ENCODE data around the gene PTPRE. TPM values are rescaled to one million over a fixed set of nuclear protein-coding genes. Genes with fewer than 3 reads are reported as not detected.

Gene PTPRE
- total and polyA plus RNA-seq, 10 of the 15 experiments (the other 5 are each of a cell fraction or from before 2014, with no cell fraction given): 2.9 to 7.6 (median 5.8) TPM

- BruUV-seq (replicated peaks): no TSS peak
- DNase-seq (ENCODE audit: low read depth, low spot score) (no peak), ATAC-seq (no peak), FAIRE-seq (no peak)
- intact Hi-C loops (cut with micrococcal nuclease; ENCODE audit: unreplicated experiment) (no loop called here), in situ Hi-C loops (cut with MboI) (no loop called here)
- H3K4me1 ChIP-seq (ENCODE audit: control insufficient read depth, insufficient read depth, low read length): no peaks in the 10 kb centered on the region
- no peak overlapping the region for H3K4me3 ChIP-seq
- no peak overlapping the region for H3K4me2 ChIP-seq (ENCODE audit: control insufficient read depth, insufficient read depth)
- no peak for TF ChIP-seq YY1 (IDR thresholded peaks at IDR 0.05; ENCODE audit: low read depth, low read length)
- SMC1A ChIA-PET (ENCODE audit: uncharacterized antibody, unreplicated experiment): no interaction called here
- RAD21 ChIA-PET (ENCODE audit: unreplicated experiment): no interaction called here
- H2AFZ ChIP-seq (ENCODE audit: control insufficient read depth, low read depth, low read length): no peak overlapping the region
- WGBS (ENCODE audit: insufficient coverage, insufficient replicate concordance, low lambda C conversion rate, missing lambda C conversion rate): 0% methylated on average over 6 of the region's 6 CpGs
- POLR2A ChIA-PET: no interaction called here
- no peak overlapping the region for H3K9ac ChIP-seq (ENCODE audit: control insufficient read depth, insufficient read depth, low read length)
- H3K79me2 ChIP-seq (ENCODE audit: control insufficient read depth, insufficient read depth, low read length): no peaks in the 10 kb centered on the region
- CTCF ChIA-PET: interaction anchor here (0.7 kb wide), 1 partner anchor 57 kb away, joined by 3 read pairs; no protein-coding TSS in a partner anchor
- H3K36me3 ChIP-seq (ENCODE audit: control insufficient read depth in 2 of 2, insufficient read depth in 2 of 2, low read length in 1 of 2): no peaks in the 10 kb centered on the region
- H3K27me3 ChIP-seq (replicated peaks in 1 of 2; ENCODE audit: control insufficient read depth in 2 of 2, insufficient read depth in 2 of 2, low read length in 1 of 2): no peaks in the 10 kb centered on the region; a peak in 3 of 4 replicates
- no peaks in the 10 kb centered on the region for H4K20me1 ChIP-seq (ENCODE audit: control insufficient read depth, insufficient read depth)
- no peak overlapping the region for H3K27ac ChIP-seq (ENCODE audit: control insufficient read depth, insufficient read depth)
- no peaks in the 10 kb centered on the region for H3K9me3 ChIP-seq (replicated peaks; ENCODE audit: control insufficient read depth, insufficient read depth, low read length)
Observed at GRCh38 chr10:127940866-127941640, 34.1 kb downstream of the PTPRE start.

DNA sequence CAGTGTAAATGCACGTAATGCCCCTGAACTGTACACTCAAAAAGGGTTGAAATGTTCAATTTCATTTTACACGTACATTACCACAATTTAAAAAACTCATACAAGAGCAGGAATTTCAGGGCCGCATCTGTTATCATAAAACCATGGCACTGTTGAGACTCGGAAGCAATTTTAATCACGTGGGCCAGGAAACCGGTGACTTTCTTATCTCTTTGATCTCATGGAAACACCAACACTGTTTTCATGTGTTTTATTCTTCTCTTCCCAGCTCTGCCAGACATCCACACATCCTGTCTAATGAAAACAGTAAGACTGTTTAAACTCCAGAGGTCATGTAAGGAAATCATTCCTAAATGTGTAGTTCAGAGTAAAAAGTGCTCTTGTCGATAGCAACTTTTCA, 35.9 kb downstream of the PTPRE start:
- H3K4me1 ChIP-seq (ENCODE audit: control insufficient read depth, insufficient read depth, low read length): no peaks in the 10 kb centered on the region
- H3K27me3 ChIP-seq (replicated peaks in 1 of 2; ENCODE audit: control insufficient read depth in 2 of 2, insufficient read depth in 2 of 2, low read length in 1 of 2): no peaks in the 10 kb centered on the region; a peak in 3 of 4 replicates
- H3K4me2 ChIP-seq (ENCODE audit: control insufficient read depth, insufficient read depth): no peak overlapping the region
- H3K9ac ChIP-seq (ENCODE audit: control insufficient read depth, insufficient read depth, low read length): no peak overlapping the region
- no peaks in the 10 kb centered on the region for H3K36me3 ChIP-seq (ENCODE audit: control insufficient read depth in 2 of 2, insufficient read depth in 2 of 2, low read length in 1 of 2)
- H4K20me1 ChIP-seq (ENCODE audit: control insufficient read depth, insufficient read depth): no peaks in the 10 kb centered on the region
- in situ Hi-C loops (cut with MboI) (no loop called here), intact Hi-C loops (cut with micrococcal nuclease; ENCODE audit: unreplicated experiment) (no loop called here)
- H3K79me2 ChIP-seq (ENCODE audit: control insufficient read depth, insufficient read depth, low read length): no peaks in the 10 kb centered on the region
- H2AFZ ChIP-seq (ENCODE audit: control insufficient read depth, low read depth, low read length): no peak overlapping the region
- 9% methylated on average over 7 of the region's 7 CpGs for WGBS (ENCODE audit: insufficient coverage, insufficient replicate concordance, low lambda C conversion rate, missing lambda C conversion rate)
- ChIA-PET POLR2A (interaction anchor here (0.6 kb wide), 1 partner anchor 18 kb away, joined by 3 read pairs; no protein-coding TSS in a partner anchor), CTCF (interaction anchor here (1.1 kb wide), 1 partner anchor 126 kb away, joined by 4 read pairs; no protein-coding TSS in a partner anchor), SMC1A (ENCODE audit: uncharacterized antibody, unreplicated experiment) (no interaction called here), RAD21 (ENCODE audit: unreplicated experiment) (no interaction called here)
- DNase-seq (ENCODE audit: low read depth, low spot score) (no peak), ATAC-seq (no peak), FAIRE-seq (no peak)
- H3K27ac ChIP-seq (ENCODE audit: control insufficient read depth, insufficient read depth): no peak overlapping the region
- BruUV-seq (replicated peaks): no TSS peak
- H3K9me3 ChIP-seq (replicated peaks; ENCODE audit: control insufficient read depth, insufficient read depth, low read length): no peaks in the 10 kb centered on the region
- H3K4me3 ChIP-seq: no peak overlapping the region
- TF ChIP-seq BHLHE40 (IDR thresholded peaks at IDR 0.05; ENCODE audit: borderline replicate concordance in 1 of 2, low read depth in 2 of 2, low read length in 1 of 2) (no peak), CBX5 (IDR thresholded peaks at IDR 0.05; ENCODE audit: low read depth) (no peak), LARP7 (IDR thresholded peaks at IDR 0.05) (no peak), GATAD2B (conservative IDR thresholded peaks at IDR 0.05; ENCODE audit: low read depth) (no peak), SIX5 (IDR thresholded peaks at IDR 0.05; ENCODE audit: low read depth, low read length, severe bottlenecking) (no peak), MEF2B (IDR thresholded peaks at IDR 0.05; ENCODE audit: partially characterized antibody, poor library complexity, severe bottlenecking) (no peak), TCF3 (IDR thresholded peaks at IDR 0.05; ENCODE audit: borderline replicate concordance, insufficient read depth, low read depth, low read length) (no peak)
- TF ChIP-seq, protein P1, sequence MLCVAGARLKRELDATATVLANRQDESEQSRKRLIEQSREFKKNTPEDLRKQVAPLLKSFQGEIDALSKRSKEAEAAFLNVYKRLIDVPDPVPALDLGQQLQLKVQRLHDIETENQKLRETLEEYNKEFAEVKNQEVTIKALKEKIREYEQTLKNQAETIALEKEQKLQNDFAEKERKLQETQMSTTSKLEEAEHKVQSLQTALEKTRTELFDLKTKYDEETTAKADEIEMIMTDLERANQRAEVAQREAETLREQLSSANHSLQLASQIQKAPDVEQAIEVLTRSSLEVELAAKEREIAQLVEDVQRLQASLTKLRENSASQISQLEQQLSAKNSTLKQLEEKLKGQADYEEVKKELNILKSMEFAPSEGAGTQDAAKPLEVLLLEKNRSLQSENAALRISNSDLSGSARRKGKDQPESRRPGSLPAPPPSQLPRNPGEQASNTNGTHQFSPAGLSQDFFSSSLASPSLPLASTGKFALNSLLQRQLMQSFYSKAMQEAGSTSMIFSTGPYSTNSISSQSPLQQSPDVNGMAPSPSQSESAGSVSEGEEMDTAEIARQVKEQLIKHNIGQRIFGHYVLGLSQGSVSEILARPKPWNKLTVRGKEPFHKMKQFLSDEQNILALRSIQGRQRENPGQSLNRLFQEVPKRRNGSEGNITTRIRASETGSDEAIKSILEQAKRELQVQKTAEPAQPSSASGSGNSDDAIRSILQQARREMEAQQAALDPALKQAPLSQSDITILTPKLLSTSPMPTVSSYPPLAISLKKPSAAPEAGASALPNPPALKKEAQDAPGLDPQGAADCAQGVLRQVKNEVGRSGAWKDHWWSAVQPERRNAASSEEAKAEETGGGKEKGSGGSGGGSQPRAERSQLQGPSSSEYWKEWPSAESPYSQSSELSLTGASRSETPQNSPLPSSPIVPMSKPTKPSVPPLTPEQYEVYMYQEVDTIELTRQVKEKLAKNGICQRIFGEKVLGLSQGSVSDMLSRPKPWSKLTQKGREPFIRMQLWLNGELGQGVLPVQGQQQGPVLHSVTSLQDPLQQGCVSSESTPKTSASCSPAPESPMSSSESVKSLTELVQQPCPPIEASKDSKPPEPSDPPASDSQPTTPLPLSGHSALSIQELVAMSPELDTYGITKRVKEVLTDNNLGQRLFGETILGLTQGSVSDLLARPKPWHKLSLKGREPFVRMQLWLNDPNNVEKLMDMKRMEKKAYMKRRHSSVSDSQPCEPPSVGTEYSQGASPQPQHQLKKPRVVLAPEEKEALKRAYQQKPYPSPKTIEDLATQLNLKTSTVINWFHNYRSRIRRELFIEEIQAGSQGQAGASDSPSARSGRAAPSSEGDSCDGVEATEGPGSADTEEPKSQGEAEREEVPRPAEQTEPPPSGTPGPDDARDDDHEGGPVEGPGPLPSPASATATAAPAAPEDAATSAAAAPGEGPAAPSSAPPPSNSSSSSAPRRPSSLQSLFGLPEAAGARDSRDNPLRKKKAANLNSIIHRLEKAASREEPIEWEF (IDR thresholded peaks at IDR 0.05; ENCODE audit: insufficient replicate concordance, low read depth, low read length): no peak
